ENCODE measurements around the gene GLRX2.
A peak's percentile ranks its signal among the peaks of the same experiment; 100 is the strongest.

Gene GLRX2

DNA sequence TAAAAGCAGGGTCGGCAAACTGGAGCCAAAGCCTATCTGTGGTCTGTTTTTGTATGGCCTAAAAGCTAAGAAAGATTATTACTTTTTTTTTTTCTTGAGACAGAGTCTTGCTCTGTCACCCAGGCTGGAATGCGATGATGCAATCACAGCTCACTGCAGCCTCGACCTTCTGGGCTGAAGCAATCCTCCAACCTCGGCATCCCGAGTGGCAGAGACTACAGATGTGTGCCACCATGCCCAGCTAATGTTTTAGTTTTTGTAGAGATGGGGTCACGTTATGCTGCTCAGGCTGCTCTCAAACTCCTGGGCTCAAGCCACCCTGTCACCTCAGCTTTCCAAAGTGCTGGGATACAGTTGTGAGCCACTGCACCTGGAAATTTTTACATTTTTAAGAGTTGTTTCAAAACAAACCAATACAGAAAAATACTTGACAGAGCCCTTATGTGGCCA is 6.5 kb upstream of the GLRX2 start:
- peak; percentile 88 for DNase-seq (ENCODE audit: low read depth)

- no peak for DNase-seq (ENCODE audit: low read depth)
Measured at GRCh38 chr1:193110864-193111263, 5.7 kb upstream of the GLRX2 start.

- DNase-seq (ENCODE audit: low read depth) = no peak
Measured at GRCh38 chr1:193110246-193110645, 5.0 kb upstream of the GLRX2 start.

GRCh38 chr1:193109619-193110018 is 4.4 kb upstream of the GLRX2 start:
- no peak for DNase-seq (ENCODE audit: low read depth)

- no peak for DNase-seq (ENCODE audit: low read depth)
Measured at GRCh38 chr1:193108471-193108870, 3.3 kb upstream of the GLRX2 start.

- no peak for DNase-seq (ENCODE audit: low read depth)
Measured at GRCh38 chr1:193105821-193106177, 585 bp upstream of the GLRX2 start.

DNA sequence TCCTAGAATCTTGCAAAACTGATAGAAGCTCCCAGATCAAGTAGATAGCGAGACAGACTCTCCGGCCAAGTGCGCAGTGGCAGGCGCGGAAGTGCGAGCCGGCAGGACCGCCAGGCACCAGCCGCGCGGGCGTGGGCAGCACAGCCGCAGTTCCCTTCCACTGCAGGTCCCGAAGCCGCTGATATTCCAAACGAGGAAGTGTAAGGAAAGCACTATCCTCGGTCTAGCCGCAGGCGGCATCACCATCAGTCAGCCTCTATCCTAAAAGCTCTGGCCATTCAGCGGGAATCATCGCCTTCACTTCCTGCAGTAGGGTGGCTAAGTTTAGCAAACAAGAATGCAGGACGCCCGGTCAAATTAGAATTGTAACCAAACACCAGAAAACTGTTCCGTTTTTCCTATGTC is 710 bp downstream of the GLRX2 start:
- DNase-seq (ENCODE audit: low read depth) = no peak

DNA sequence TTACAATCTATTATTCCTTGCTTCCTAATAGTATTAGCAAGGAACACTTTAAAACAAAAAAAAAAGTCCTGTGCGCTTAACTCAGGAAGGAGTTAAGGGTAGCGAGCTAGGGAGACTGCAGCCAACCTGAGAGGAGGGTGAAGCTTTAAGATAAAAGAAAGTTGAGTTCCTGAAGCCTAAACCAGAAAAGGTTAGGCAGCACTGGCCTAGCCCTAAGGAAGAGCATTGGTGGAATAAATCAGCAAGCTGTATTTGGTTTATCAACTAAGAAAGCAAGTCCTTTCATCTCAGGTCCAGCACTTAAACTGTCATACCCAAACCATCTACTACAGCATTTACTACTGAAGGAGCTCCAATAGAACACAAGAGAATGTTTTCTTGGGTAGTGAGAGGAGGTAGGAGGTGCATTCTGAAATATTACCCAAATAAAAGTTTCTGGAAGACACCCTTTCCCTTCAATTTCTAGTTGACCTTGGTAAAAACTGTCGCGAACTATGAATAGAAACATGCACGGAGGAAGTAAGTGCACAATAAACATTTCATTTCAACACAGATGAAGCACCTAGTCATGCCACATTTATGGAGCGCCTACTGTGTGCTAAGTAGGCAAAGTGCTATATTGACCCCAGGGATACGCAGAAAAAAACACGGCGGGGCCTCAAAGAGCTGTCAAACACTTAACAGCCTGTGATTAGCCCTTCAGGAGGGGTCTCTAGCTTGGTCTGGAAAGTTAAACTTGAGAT is 1.3 kb downstream of the GLRX2 start:
- DNase-seq (ENCODE audit: low read depth) = no peak

DNA sequence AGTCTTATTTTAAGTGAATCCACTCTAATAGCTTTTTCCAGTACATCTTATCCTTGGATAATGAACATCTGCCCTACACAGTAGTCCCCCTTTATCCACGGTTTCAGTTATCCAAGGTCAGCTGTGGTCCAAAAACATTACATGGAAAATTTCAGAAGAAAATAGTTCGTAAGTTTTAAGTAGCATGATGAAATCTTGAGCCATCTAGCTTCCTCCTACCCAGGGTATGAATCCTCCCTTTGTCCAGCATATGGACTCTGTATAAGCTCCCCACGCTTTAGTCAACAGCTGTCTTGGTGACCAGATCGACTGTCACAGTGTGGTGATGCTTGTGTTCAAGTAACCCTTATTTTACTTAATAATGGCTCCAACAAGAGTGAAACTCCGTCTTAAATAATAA is 2.6 kb downstream of the GLRX2 start:
- DNase-seq (ENCODE audit: low read depth) = no peak

- no peak for DNase-seq (ENCODE audit: low read depth)
Measured at GRCh38 chr1:193094112-193094511, 11.1 kb downstream of the GLRX2 start.

GRCh38 chr1:193090865-193091264 is 14.3 kb downstream of the GLRX2 start:
- no peak for DNase-seq (ENCODE audit: low read depth)

DNA sequence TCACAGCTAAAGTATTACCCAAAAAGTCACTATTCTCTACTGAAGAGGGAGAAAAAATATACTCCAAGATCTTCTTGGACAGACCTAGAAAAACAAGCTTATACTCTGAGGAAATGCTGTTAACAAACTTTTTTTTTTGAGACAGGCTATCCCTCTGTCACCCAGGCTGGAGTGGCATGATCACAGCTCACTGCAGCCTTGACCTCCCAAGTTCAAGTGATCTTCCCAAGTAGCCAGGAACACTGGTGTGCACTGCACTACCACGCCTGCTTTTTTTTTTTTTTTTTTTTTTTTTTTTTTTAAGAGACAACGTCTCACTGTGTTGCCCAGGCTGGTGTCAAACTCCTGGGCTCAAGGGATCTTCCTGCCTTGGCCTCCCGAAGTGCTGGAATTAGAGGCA is 17.3 kb downstream of the GLRX2 start:
- no peak for DNase-seq (ENCODE audit: low read depth)

DNA sequence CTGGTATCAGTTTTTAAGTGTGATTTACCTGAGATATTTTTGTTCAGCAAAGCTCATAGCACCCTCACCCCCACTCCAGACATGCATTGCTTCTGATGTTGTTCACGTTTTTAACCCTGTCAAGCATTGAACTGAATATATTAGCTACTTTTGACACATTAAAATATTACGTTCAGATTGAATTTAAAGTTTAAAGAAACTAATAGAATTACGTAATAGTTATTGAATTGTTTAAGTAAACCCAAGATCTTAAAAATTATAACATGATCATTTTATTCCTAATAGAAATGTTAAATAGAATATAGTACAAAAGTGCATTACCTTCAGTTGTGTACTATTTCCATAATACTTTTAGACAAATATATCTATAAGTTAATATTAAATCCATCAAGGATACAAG is 18.9 kb downstream of the GLRX2 start:
- no peak for DNase-seq (ENCODE audit: low read depth)

DNA sequence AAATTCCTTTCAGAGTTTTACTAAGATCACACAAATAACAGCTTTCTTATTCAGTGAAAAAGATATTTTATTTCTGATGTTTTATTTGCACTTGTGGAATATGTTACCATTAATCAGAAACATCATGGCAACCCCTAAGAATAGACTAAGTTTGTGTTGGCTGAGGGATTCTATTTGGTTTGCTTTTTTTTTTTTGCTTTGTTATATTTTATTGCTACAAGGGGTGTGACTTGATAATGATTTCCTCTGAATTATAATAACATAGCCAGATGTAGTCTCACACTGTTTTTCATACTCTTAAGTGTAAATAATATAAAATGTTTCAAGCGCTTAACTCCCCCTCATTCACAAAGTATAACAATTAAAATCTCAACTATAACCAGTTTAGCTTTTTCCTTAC is 20.0 kb downstream of the GLRX2 start:
- no peak for DNase-seq (ENCODE audit: low read depth)

DNA sequence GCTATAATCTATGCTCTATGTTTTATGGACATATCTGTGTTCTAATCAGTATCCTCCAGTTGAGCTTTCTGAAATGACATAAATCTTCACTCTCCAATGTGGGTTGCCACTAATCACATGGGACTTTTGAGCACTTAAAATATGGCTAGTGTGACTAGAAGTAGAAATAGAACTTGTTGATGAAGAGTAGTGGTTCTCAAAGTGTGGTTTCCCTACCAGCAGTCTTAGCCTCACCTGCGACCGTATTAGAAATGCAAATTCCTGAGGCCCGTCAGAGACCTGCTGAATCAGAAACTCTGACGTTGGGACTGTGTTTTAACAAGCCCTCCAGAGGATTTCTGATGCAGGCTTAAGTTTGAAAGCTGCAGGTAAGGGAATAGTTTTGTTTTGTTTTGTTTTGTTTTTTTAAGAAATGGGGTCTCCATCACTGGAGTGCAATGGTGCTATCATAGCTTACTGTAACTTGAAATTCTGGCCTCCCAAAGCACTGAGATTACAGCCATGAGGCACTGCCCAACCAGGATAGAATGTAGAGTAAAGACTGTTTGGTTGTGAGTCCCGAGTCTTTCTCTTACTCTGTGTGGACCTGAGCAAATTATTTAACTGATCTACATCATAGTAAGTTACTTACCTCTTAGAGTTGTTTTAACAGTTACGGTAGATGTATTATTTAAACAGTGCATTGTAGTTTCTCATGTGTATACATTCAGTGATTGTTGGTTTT is 21.7 kb downstream of the GLRX2 start:
- DNase-seq (ENCODE audit: low read depth) = no peak

DNA sequence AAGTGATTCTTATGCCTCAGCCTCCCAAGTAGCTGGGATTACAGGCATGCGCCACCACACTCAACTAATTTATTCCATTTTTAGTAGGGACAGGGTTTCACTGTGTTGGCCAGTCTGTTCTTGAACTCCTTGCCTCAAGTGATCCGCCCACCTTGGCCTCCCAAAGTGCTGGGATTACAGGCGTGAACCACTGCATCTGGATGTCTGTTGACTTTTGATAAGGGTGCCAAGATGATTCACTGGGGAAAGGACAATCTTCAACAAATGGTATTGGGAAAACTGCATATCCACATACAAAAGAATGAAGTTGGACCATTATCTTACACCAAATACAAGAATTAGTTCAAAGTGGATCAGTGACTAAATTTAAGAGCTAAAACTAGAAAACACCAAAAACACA is 26.0 kb downstream of the GLRX2 start:
- no peak for DNase-seq (ENCODE audit: low read depth)

DNA sequence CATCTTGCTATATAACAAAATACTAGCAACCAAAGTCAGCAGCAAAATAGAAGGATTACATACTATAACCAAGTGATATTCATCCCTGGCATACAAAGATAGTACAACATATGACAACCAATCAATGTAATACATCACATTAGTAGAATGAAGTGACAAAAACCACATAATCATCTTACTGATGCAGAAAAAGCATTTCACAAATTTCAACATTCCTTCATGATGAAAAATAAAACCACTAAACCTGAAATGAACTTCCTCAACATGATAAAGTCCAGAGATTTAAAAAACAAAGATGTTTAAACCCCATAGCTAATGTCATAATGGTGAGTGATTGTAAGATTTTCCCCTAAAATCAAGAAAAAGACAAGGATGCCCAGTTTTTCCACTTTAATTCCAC is 27.2 kb downstream of the GLRX2 start:
- no peak for DNase-seq (ENCODE audit: low read depth)

GRCh38 chr1:193070942-193071341 is 34.3 kb downstream of the GLRX2 start:
- DNase-seq (ENCODE audit: low read depth) = no peak

DNA sequence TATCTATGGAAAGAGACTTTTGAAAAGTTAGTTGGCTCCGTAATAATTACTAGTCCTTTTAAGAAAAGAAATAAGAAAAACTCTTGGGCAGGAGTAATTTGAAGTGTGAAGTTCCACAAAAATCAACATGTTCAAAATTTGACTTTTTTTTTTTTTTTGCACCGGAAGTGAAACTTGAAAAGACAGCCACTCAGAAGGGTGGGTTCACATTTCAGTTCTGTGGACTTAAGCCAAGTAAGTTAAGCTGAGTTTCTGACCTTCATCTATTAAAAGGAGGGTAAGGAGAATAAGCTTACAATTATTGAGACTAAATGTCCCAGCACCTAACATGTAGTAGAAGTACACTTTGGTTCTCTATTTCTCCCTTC is 34.8 kb downstream of the GLRX2 start:
- no peak for DNase-seq (ENCODE audit: low read depth)

DNA sequence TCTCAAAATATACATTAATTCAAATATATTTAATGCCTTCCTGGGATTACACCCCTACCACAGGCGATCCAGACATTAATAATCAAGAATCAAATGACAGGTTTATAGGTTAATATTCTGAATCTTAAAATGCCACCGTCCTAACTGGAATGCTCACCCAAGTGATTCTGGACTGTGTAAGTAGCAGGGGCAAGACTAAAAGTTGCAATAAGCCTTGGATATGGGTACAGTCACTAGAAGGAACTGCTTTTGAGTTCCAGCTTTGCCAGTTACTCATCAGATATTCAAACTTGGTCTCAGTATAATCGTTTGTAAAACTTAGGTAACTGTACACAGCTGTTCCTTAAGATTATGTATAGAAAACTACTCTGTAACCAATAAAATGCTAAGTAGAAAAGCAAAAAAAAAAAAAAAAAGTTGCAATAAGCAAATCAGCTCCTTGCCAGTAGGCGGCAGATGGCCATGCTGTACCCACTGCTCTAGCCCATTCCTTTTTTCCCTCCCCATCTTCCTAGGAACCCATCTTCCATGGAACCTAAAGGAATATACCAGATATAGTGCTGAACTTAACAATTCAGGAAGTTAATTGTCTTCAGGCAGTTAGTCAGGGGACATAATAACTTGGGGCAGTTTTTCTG is 35.3 kb downstream of the GLRX2 start:
- DNase-seq (ENCODE audit: low read depth) = no peak

DNA sequence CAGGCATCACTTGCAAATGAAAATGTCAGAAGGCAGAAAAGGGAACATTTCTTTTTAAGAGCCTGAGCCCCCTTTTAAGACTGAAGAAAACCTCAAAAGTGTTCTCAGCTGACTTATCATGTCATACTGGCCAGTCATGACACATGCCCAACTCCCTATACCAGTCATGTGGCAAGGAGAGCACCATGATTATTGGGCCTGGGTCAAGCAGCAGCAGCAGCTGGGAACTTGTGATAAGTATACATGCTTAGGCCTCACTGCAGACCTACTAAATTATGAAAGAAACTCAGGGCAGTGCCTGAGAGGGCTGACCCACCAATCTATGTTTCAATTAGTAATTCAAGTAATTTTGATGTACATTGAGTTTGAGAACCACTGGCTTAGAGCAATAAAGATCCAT is 37.2 kb downstream of the GLRX2 start:
- DNase-seq (ENCODE audit: low read depth) = no peak

DNA sequence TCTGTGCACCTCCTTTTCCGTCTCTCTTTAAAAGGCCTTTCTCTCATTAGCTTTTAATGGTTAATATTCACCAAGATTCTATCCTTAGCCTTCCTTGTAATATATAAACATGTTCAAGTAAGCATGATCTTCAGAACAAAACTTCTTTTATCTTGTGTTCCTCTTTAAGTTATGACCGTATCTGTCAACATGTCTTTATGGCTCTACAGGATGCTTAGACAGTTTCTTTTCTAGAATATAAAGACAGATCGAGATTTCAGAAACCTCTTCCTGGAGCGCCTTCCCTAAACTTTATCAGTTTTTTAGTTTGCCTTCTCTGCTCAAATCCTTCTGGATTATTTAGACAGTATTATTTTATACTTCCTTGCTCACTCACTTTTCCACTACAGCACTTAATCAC is 38.6 kb downstream of the GLRX2 start:
- no peak for DNase-seq (ENCODE audit: low read depth)

DNA sequence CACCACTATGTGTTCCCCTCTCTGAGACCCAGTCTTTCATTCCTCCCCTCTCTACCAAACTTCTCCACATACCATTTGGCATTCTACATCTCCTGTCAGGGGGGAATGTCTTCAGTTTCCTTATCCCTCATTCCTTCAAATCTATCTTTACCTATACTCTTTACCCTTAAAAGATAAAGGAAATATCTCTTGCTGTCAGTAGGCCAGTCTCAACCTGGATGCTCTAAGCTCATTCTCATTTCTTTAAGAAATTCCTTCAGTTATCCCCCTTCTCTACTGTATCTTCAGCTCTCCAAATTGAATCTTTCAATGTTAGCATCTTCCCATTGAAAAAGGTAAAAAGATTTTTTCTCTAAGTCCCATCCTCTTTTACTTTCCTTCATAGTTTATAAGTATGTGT is 39.3 kb downstream of the GLRX2 start:
- DNase-seq (ENCODE audit: low read depth) = no peak

Data from fibroblast of gingiva (primary cell).